GM23248 (cell line): ENCODE results near the gene PLPPR1.

Experiments used
- EZH2 ChIP-seq: fragments of 200-600 bp; sonication (generic); IDR thresholded peaks from 2 replicates; pipeline ENCODE4 v1.6.1; 2018; ENCODE audit warnings: antibody characterized with exemption, mild to moderate bottlenecking; ENCODE audit not compliant: insufficient read depth, poor library complexity, severe bottlenecking
- EZH2phosphoT487 ChIP-seq: fragments of 200-600 bp; sonication (generic); IDR thresholded peaks from 2 replicates; pipeline ENCODE4 v1.6.1; 2018; ENCODE audit warnings: antibody characterized with exemption, moderate library complexity, mild to moderate bottlenecking, low read depth; ENCODE audit not compliant: insufficient read depth

DNA sequence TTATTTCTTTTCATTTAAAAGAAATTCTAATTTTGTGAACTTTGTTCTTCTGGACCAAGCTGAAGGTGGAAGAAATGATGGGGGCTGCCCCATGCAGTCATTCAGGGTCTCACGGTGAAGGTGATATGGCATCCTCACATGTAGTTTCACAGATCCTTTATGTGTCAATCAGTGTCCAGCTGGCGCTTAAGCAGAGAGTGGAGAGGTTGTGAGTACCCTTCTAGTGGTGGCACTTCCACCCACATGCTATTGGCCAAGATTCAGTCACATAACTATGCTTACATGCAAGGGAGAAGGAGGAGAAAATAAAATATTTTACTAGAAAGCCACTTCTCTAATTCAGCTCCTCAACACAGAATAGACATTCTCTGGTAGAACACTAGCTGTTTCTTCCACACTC lies 34.7 kb downstream of the PLPPR1 start:
- TF ChIP-seq EZH2 (no peak), EZH2phosphoT487 (no peak)
